Lung microvascular endothelial cell (primary cell): Measurements from ENCODE around the gene C1D. TPM values are rescaled to one million over a fixed set of nuclear protein-coding genes. Genes with fewer than 3 reads are reported as not detected.

Source experiments
- DNase-seq, 2 donors: peaks; one replicate each; pipeline versions ENCODE4 v3.0.0 to v3.0.0-alpha.2; 2010; ENCODE audit warnings: low read depth in 2 of 2
- total RNA-seq: library from RNA; depleted of rRNA; stranded (reverse); fragments of >200 nt; gene quantifications from 2 replicates; pipeline ENCODE4 v1.2.1, GENCODE V29; 2014

C1D gene
- total RNA-seq, 1 donor from 2014 or later, result 17.9 TPM

DNA sequence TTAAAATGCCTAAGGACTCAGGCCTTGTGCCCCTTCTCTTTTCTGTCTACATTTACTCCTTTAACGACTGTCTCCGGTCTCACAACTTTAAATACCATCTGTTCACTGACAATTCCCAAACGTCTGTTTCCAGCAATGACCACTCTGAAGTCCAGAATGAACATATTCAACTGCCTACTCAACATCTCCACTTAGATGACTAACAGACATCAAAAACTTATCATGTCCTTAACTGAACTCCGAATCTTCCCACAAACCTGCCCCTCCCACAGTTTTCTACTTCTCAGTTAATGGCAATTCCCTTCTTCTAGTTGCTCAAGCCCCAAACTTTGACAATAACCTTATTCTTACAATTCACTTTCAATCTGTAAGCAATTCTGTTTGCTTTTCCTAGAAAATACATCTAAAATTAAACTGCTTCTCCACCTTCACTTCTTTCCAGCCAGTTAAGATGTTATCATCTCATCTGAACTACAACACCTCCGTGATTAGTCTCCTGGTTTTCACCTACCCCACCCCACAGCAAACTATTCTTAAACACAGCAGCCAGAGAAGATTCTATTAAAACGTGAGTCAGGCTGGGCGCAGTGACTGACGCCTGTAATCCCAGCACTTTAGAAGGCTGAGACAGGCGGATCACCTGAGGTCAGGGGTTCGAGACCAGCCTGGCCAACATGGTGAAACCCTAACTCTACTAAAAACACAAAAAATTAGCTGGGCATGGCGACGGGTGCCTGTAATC lies 2.8 kb downstream of the C1D start:
- no peak for DNase-seq

DNA sequence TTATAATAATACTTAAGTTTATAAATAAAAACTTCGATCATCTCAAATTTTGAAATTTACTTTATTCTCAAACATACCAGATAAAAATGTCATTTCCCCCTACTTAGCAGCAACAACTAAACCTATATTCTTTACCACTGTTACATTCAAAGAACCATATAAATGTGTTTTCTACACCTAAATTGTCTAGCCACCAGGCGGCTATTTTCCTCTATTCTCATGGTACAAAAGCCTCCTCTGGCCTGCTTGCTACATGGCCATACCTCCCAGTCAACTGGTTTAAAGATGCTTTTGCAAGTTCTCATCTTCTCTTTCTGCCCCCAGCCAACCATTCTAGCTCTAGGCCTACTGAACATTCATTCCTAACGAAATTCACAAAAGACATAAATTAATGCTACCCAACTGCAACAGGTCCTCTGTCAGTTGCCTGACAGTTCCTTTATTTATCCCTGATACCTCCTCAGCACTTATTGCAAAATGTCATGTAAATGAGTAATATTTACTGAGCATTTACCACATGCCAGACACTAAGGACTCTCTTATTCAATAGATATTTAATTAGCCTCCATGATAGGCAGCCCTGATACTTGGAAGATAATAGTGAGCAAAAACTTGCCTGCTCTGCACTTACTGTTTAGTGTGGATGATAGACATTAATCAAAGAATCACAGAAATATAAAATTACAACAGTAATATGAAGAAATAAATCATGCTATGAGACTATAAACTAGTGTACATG lies 5.0 kb downstream of the C1D start:
- no peak for DNase-seq

DNA sequence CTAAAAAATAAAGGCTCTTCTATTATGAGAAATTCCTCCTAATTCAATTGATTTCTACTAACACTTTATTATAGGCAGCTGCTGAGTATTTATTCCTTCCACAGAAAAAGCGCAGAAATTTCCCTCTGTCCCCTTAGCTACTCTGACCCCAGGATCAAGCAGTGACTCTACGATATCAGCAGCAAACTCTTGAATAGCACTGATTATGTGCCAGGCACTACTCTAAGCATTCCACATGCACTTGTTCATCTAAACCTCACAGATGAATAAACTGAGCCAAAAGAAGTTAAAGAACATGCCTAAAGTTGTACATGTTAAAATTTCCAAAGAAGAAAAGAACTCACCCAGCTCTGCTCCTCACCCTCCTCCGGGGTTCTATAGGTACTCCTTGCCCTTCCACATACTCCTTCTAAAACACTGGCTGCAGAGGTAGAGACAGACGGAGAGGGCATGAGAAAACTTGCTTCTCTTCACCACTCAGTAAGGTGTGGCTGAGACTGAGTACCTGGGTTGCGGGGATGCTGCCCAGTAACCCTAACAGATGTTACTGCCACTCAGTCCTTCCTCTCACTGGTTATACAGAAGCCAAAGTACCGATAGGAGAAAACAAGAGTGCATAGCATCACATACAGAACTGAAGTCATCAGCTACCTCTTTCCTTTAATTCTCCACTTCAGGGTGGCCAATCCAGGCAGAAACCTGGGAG lies 9.9 kb downstream of the C1D start:
- DNase-seq, result no peak

DNA sequence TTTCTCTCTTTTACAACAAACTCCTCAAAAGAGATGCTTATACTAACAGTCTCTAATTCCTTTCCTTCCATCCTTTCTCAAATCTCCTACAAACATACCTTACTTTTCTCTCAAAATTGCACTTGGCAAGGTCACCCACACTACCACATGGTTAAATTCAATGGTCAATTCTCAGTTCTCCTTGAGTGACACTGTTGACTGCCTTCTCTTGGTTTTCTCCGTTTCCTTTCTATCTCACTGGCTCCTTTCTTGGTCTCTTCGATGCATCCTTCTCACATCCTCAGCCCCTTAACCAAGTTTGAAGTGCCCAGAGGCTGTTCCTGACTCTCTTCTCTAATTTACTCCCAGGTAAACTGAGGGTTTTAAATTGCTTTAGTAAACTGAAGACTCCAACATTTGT lies 12.5 kb downstream of the C1D start:
- no peak for DNase-seq

DNA sequence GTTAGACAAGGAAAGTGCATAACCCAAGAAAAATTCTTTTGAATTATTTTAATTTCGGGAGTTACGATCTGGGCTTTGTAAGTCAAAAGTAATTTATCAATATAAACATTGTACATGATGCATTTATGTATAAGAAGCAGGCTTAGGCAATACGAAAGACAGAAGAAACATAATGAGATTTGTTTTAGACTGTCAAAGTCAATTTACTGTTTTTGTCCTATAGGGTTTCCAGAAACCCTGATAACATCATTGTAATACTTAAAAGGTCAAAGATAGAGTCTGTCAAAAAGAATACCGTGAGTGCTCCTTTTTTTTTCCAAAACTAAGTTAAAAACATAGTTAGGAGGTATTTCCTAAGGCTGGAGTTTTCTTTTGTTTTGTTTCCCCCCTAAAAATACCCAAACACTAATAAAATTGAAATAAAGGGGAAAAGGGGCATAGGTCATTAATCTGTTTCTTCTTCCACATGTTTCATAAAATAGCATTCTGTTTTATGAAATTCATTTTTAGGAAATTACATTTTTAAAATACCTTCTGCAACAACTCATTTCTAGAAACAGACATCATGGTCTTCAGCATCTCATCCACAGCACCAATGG lies 16.1 kb downstream of the C1D start:
- no peak for DNase-seq

DNA sequence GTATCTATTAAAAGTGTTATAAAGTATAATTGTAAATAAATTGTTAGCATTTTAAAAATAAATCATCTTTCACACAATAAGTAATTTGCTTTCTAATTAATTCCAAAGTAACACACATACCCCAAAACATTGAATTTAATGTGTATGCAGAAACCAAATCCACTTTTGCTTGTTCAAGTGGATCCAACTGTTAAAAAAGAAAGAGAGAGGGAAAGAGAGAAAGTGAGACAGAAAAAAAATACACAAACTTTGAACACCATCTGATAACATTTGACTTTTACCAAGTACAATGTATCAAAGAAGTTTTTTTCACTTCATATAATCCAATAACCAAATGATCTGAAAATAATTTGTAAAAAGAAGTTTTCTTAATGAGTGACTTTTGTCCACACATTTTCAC lies 16.6 kb downstream of the C1D start:
- no peak for DNase-seq

DNA sequence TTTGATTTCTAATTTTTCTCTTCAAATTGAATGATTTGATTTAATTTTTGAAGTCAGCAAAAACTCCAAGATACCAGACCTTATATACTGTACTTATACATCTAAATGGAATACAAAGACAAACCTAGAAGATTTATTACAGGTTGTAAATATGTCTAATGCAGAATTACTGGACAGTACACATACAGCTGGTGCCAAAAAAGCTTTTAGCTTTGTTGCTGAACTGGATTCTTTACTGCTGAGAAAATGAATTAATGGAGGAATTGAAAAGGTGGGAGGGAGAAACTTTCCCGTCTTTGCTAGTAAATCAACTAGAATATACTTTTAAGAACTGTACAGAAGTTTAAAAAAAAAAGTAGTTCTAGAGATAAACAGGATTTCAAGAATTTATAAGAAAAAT lies 17.5 kb downstream of the C1D start:
- no peak for DNase-seq

DNA sequence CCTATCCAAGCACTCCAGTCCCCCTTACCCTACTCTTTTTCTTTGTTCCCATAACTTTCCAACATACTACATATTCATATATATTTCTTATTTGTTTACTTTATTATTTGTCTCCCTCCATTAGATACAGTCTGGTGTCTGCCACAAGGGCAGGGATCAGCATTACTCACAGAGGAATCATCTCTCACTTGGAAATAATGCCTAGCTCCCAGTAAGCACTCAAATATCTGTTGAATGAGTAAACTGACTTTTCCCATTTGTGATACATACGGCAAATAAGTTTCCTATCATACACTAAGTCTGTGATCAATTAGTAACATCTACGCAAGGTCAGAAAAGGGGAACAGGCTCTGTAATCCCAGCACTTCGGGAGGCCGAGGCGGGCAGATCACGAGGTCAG lies 18.7 kb downstream of the C1D start:
- peak in 1 of 2 donors; percentile 69 for DNase-seq

DNA sequence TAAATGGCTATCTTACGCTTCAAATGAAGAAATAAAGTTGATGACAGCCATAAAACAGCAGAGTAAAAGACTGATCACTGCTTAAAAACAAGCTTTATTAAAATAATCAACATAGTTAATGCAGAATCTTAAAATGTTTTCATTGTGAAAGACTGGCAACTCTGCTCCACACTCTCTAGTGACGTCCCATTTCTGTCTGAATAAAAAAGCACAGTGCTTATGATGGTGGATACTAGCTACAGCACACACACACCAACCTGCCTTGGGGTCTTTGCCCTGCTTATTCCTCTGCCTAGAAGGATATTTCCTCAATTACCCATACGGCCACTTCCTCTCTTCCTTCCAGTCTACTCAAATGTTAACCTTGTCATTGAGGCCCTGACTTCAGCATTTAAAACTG lies 19.1 kb downstream of the C1D start:
- no peak for DNase-seq

DNA sequence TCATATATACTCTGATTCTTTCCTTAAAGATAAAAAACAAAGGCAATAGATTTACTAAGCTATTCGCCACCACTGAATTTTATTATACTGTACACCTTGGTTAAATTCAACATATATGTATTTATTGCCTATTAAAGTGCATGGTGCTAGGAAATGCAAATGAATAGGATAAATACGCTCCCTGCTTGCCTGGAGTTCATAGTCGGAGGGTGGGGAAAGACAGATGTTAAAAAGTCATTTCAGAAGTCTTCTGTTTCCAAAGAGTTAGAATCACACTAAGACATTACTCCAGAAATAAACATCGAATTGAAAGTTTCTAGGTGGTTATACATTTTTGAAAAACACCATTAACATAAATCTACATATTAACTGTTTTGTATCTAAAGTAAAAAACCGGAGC lies 19.8 kb downstream of the C1D start:
- no peak for DNase-seq

DNA sequence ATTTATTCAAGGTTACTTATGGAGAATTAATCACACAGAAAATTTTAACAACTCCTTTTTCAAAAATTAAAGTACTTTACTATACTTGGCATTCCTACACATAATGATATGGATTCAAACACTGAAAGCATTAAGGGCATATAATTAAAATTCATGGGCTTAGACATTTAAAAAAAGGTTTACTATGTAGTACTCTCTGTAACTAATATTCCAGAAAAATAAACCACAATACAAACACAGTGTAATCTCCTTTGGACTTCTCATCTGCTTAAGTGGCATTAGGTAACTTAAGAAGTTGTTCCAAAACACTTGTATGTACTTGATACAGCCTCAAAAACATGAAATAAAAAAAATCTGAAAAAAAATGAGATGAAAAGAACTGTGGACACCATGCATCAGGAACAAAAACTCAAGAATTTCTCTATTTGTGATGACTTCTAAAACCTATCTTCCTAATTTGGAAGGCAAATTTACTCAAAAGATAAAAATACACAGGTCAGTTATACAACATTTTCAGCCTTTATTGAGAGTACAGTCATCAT lies 21.0 kb downstream of the C1D start:
- DNase-seq, result no peak

DNA sequence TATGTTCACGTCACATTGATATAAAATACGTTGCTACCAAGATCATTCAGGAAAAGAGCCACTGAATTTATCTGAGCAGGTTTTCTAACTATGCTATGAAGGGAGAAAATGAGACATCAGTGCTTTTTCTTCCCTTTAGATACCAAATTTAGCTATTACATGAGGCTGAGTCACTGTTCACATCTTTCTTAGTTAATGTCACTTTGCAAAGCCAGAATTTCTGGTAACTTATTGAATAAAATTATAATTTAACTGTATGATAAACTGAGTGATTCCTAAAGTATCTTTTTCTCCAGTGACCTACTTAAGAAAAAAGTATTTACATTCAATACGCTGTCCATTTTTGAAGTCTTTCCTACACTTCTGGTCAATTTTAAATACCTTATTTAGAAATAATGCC lies 22.7 kb downstream of the C1D start:
- DNase-seq, result no peak

DNA sequence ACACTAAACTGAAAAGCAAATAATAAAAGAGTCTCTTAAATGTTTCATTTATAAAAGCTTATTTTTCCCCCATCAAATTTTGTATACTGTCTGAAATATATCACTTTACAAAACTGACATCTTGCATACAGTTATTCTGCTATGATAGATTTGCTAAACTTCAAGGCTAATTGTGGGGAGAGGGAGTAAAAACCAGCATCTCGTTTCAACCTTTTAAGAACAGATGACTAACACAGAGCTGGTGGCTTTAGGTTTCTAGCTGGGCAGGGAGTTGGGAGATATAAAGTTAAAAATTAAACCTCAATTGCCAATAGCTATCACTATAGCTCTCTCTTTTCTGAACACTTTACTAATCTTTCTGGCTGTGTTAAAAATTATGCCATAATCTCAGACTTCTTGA lies 23.5 kb downstream of the C1D start:
- DNase-seq, result no peak

DNA sequence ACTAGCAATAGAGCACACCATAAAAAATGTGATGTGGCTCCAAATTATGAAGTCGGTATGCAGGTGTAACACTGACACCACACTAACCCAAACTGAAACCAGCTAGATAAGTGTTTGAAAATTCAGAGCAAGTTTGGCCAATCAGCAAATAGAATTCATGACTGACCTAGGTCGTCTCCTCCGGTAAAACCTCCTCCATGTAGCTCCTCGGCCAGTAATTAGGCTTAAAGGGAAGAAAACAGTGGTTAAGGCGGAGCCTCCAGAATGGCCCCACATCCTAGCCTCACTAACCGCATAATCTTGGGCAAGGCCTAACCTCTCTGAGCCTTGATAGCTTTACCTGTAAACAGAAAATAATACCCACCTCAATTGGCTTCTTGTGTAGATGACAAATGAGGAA lies 30.1 kb downstream of the C1D start:
- no peak for DNase-seq

DNA sequence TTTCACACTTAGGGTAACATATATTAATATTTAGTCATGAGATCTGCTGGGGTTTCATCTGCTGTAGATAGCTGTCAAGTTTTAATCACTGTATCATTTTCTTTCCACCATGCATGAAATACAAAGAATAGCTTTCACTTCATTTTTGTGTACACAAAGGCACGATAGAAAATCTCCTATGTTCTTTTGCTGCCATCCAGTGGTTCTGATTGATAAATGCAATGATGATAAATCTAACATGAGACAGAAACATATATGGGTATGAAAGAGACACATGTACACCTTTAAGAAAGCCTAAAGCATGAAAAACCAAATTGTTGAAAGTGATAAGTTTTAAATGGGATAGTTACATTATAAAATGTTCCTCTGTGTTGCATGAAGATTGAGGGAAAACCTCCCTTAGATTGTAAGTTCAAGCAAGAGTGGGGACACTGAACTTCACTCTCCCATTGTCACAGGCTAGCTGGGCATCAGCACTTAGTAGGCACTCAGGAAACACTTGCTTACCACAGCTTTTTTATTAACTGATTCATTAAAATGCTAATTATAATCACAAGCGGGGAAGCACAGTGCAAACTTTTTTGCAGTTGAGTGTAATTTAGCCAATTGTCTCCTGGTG lies 31.2 kb downstream of the C1D start:
- DNase-seq, result peak; percentile 70 to 80

DNA sequence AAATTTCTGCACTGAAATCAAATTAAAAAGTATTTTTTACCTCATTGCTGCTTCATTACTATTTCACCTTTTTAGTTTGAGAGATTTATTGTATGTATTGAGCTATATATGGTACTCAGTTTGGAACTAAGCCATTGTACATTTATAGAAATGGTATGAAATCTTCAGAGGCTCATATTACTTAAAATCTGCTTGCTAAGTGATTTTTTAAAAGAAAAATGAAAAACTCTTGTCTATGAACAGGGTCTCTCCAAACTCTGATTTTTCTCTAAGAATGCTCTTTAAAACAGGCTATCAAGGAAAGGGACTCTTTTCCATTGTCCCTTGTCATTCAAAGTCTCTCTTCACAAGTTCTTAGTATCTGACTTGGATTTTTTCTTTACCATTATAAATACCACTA lies 31.8 kb downstream of the C1D start:
- DNase-seq, result no peak

DNA sequence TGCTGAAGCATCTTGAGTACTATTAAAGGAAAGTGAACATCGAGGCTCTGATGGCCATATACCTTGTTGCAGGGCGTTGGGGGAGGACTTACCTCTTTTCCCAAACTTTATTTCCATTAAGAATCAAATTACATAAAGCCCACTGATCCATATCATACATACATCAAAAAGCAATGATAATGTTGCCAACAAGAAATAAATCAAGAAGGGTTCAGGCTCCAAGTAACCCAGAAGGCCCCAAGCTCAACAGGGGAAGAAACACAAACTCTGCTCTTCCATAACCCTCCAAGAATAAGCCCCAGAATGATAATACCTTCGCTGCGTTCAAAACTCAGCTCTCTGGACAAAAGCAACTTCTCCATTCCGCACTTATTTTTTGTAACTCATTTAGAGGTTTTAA lies 32.3 kb downstream of the C1D start:
- no peak for DNase-seq

DNA sequence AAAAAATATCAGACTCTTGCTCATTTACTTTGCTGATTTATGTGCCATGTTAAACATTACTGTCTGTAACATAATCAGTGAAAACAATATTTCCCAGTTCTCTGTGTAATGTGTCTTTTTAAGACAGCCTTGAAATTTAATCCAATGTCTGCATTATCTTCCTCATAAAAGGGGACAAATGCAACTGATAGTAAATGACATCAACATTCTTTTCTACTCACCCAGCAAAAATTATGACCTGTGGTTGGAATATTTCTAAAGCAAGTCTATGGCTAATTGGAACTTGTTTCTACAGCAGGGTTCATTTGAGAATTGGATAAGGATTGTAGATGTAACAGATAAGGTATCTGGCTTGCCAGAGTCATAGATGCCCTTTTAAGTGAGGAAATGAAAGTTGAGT lies 34.8 kb downstream of the C1D start:
- DNase-seq, result no peak

DNA sequence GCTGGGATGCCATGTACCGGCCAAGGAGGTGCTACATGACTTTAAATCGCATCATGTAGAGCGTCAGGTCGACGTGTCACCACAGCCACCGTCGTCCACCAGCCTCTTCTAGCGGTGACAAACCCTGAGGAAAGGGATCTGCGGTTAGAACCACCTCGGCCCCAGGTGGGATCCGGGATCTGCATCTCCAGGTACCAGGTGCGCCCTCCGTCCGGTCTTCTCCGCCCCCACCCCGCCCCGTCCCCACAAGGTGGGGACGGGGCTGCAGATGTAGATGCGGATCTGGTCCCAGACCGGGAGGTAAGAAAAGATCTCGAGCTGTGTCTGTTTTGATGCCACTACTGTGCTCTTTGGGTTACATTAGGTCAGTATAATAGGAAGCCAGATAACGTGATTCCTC lies 38.4 kb downstream of the C1D start:
- DNase-seq, result no peak

DNA sequence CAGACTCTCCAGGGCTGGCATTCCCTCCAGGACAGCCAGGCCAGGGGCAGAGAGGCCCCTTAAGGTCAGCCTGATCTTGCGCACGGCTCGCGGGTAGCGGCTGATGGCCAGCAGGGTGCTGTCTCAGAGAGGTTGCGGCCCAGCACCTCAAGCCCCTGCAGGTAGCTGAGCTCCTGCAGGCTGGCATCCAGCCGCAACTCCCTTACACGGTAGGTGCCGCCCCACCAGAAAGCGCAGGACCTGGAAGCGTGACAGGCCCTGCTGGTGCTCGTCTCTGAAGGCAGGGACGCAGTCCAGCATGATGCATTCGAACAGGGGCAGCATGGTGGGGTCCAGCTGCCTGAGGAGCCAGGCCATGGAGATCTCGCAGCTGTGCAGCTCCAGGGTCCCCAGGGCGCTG lies 38.9 kb downstream of the C1D start:
- DNase-seq, result no peak

DNA sequence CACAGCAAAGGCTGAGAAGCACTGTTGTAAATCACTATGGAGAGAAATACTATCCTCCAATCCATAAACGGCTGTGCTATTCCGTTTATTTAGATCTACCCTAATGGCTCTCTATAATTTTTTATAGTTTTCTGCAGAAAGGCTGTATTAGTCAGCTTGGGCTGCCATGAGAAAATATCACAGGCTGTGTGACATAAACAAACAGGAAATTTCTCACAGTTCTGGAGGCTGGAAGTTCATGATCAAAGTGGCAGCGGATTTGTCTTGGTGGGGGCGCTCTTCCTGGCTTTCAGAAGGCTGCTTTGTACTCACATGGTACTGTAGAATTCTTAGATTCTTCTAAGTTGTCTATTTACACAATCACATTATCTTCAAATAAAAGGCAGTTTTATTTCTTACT lies 44.1 kb downstream of the C1D start:
- DNase-seq, result peak in 1 of 2 donors; percentile 78

DNA sequence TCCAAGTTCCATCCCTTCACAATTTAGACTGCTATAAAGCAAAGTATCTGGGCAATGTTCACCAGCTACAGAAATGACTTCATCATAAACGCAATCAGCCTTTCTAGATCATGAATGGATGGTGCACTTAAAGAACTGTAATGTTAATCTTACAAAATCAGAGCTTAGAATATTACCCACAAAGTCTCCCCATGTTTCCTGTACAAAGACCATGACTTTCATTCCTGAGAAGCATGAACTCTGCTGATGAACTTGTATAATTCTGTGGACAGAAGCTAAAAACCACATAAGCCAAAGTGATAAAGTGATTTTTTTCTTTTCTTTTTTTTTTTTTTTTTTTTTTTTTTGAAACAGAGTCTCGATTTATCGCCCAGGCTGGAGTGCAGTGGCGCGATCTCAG lies 53.3 kb downstream of the C1D start:
- DNase-seq, result no peak
